Tibial artery (tissue), 4 donors: ENCODE data around the gene PLCG2.

ENCODE experiments used
- DNase-seq, 2 donors: peaks; one replicate each; pipeline ENCODE4 v3.0.0-alpha.2; 2019
- H3K27ac ChIP-seq, 2 donors: fragments of 200-600 bp; sonication (generic) in 1 of 2; 1 replicate in 1 of 2; 2 replicates in 1 of 2; pipeline ENCODE4 v1.5.1; 2018 to 2019; ENCODE audit warnings: mild to moderate bottlenecking in 1 of 2
- H3K27me3 ChIP-seq, 2 donors: fragments of 200-600 bp; sonication (generic) in 1 of 2; one replicate each; pipeline versions ENCODE4 v1.5.1 to v1.6.0; 2016 to 2019
- H3K36me3 ChIP-seq, 3 donors: fragments of 200-600 bp; sonication (generic) in 2 of 3; one replicate each; pipeline ENCODE4 v1.5.1; 2016 to 2019; ENCODE audit warnings: mild to moderate bottlenecking in 2 of 3
- H3K4me1 ChIP-seq, 4 donors: fragments of 200-600 bp; sonication (generic) in 2 of 4; 1 replicate in 3 of 4; 2 replicates in 1 of 4; pipeline ENCODE4 v1.5.1; 2016 to 2019
- H3K4me3 ChIP-seq, 2 donors: fragments of 200-600 bp; sonication (generic) in 1 of 2; 1 replicate in 1 of 2; 2 replicates in 1 of 2; pipeline ENCODE4 v1.5.1; 2018 to 2019; ENCODE audit warnings: mild to moderate bottlenecking in 2 of 2
- H3K9me3 ChIP-seq, 3 donors: fragments of 200-600 bp; sonication (generic) in 1 of 3; one replicate each; pipeline ENCODE4 v1.5.1; 2016 to 2019
- intact Hi-C: fragments of 100-400 bp; cut with DNase I; formaldehyde crosslinking; loops from one replicate; pipeline ENCODE4 v1.15.0; 2023; ENCODE audit warnings: low total_unique reads
- TF ChIP-seq, protein P1 (sequence below), 2 experiments: fragments of 200-600 bp in 1 of 2; fragments of 450-650 bp in 1 of 2; IDR thresholded peaks; one replicate each; pipeline ENCODE4 v1.5.1; 2017 to 2019; ENCODE audit warnings: antibody characterized with exemption in 2 of 2, mild to moderate bottlenecking in 1 of 2, moderate library complexity in 1 of 2

The PLCG2 gene

DNA sequence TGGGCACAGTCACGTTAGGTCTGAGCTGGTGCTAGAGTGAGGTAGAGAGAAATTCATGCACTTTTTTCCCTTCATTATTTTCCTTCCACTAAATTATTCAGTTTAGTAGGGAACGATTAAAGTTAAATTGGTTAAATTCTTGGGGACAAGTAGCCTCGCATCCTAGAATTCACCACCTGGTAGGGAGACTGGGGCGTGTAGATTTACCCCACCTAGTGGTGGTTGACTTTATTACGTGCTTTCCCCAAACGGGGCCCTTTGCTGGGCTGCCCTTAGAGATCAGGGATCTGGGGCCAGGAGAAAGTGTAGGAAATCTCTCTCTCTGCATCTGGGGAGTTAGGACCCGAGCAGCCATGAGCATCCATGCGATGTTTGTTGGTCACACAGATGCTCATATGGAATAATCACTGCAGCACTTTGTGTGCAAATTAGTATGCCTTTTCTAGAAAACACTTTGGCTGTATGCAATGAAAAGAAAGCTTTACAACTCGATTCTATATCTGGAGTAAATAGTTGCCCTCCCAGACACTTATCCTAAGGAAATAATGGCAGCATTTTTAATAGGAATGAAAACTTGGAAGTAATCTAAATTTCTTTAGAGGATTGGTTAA lies 107.0 kb downstream of the PLCG2 start:
- H3K4me3 ChIP-seq: no peak overlapping the region
- no peak overlapping the region for H3K27ac ChIP-seq
- no peaks in the 10 kb centered on the region for H3K9me3 ChIP-seq
- no peaks in the 10 kb centered on the region for H3K36me3 ChIP-seq
- intact Hi-C loops: no loop called here
- TF ChIP-seq, protein P1, sequence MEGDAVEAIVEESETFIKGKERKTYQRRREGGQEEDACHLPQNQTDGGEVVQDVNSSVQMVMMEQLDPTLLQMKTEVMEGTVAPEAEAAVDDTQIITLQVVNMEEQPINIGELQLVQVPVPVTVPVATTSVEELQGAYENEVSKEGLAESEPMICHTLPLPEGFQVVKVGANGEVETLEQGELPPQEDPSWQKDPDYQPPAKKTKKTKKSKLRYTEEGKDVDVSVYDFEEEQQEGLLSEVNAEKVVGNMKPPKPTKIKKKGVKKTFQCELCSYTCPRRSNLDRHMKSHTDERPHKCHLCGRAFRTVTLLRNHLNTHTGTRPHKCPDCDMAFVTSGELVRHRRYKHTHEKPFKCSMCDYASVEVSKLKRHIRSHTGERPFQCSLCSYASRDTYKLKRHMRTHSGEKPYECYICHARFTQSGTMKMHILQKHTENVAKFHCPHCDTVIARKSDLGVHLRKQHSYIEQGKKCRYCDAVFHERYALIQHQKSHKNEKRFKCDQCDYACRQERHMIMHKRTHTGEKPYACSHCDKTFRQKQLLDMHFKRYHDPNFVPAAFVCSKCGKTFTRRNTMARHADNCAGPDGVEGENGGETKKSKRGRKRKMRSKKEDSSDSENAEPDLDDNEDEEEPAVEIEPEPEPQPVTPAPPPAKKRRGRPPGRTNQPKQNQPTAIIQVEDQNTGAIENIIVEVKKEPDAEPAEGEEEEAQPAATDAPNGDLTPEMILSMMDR (IDR thresholded peaks at IDR 0.05): peak; percentile 22 to 26
- peaks cover 0 to 6% of the 10 kb centered on the region in 2 donors for H3K27me3 ChIP-seq
- DNase-seq: no peak
- no peaks in the 10 kb centered on the region for H3K4me1 ChIP-seq

DNA sequence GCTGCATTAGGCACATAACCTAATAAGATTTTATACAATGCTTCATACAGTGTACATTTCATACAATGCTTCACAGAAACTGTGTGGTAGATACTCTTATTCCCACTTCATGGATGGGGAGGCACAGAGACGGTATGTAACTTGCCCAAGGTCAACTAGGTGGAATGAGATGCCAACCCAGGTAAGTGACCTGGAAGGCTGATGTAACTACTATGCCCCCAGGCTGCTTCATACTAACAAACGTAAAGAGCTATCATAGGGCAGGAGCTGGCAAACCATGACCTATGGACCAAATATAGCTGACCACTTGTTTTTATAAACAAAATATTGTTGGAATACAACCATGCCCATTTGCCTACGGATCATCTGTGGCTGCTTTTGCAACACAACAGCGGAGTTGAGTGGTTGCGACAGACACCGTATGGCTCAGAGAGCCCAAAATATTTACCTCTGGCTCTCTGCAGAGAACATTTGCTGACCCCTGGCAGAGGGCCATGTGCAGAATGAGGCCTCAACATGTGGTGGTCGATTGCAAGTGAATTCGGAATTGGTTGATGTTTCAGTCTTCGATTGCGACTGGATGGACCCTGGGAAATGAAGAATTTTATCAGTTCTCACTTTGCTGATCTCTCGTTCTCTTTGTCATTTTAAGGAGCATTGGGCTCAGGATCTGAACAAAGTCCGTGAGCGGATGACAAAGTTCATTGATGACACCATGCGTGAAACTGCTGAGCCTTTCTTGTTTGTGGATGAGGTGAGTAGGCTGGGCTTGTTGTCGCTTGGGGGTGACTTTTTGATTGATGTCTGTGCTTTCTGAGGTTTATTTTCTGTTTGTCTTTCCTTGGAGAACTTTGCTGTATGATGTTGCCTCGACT lies 109.7 kb downstream of the PLCG2 start:
- intact Hi-C loops: no loop called here
- no peak overlapping the region for H3K27ac ChIP-seq
- TF ChIP-seq, protein P1 (IDR thresholded peaks at IDR 0.05): no peak
- no peak for DNase-seq
- peaks cover 0 to 12% of the 10 kb centered on the region in 2 donors for H3K27me3 ChIP-seq
- no peaks in the 10 kb centered on the region for H3K36me3 ChIP-seq
- no peak overlapping the region for H3K4me3 ChIP-seq
- H3K4me1 ChIP-seq: no peaks in the 10 kb centered on the region
- no peaks in the 10 kb centered on the region for H3K9me3 ChIP-seq

DNA sequence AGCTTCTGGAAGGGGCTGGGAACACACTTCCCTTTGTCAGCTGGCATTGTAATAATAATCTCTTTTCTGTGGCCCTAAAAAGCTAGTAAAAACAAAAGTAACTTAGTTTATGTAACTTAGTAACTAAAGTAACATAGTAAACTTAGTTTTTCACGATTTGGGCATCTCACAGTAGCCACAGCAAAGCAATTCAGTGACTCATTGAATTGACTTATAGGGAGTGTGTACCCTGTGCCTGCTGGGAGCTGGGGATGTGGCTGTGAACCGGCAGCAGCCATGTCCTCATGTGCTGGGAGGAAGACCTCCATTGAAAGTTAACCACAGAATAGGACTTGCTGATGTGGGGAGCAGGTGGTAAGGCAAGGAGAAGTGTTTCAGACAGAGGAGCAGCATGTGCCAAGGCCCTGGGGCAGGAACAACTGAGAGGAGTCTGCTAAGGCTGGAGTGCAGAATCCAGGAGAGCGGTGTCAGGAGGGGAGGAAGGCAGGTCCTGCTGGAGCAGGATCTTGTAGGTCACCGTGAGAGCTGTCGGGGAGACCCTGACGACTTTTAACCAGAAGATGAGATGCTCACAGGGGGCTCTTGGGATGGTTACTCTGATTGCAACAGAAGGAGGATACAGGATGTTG lies 112.8 kb downstream of the PLCG2 start:
- intact Hi-C loops: loop anchor here (10.0 kb wide), 1 partner anchor 333 kb away; no protein-coding TSS in a partner anchor
- no peaks in the 10 kb centered on the region for H3K9me3 ChIP-seq
- H3K4me1 ChIP-seq: peaks cover 0 to 2% (median 0%) of the 10 kb centered on the region in 4 donors
- peak in 1 of 2 donors; percentile 40 for DNase-seq
- H3K36me3 ChIP-seq: no peaks in the 10 kb centered on the region
- no peak overlapping the region for H3K27ac ChIP-seq
- no peak overlapping the region for H3K4me3 ChIP-seq
- H3K27me3 ChIP-seq: peaks cover 0 to 12% of the 10 kb centered on the region in 2 donors
- TF ChIP-seq, protein P1 (IDR thresholded peaks at IDR 0.05): no peak

DNA sequence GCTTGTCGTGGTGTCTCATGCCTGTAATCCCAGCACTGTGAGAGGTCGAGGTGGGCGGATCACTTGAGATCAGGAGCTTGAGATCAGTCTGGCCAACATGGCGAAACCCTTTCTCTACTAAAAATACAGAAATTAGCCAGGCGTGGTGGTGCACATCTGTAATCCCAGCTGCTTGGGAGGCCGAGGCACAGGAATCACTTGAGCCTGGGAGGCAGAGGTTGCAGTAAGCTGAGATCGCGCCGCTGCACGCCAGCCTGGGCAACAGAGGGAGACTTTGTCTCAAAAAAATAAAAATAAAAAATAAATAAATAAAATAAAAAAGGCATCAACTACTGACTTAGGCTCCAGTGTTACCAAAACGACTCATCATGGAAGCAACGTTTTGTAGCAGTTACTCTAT lies 115.5 kb downstream of the PLCG2 start:
- H3K27ac ChIP-seq: no peak overlapping the region
- no peaks in the 10 kb centered on the region for H3K36me3 ChIP-seq
- TF ChIP-seq, protein P1 (IDR thresholded peaks at IDR 0.05): no peak
- no peak for DNase-seq
- peaks cover 0 to 4% (median 0%) of the 10 kb centered on the region in 4 donors for H3K4me1 ChIP-seq
- H3K9me3 ChIP-seq: no peaks in the 10 kb centered on the region
- intact Hi-C loops: loop anchor here (10.0 kb wide), 1 partner anchor 330 kb away; no protein-coding TSS in a partner anchor
- peaks cover 0 to 8% of the 10 kb centered on the region in 2 donors for H3K27me3 ChIP-seq
- no peak overlapping the region for H3K4me3 ChIP-seq

DNA sequence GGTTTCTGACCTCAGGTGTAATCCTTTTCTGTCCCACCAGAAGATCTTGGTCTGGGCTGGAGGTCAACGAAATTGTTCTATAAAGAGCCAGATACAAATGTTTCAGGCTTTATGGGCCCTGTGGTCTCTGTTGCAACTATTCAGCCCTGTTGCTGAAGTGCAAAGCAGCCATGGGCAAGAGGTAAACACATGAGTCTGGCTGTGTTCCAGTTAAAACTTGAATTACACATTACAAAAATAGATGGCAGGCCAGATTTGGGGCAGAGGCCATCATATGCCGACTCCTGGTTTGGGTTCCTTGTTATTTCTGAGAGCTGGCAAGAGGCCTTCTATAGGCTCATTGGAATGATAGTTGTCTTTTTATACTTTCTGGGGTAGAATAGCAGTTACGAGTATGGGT lies 117.8 kb downstream of the PLCG2 start:
- TF ChIP-seq, protein P1 (IDR thresholded peaks at IDR 0.05): no peak
- H3K27me3 ChIP-seq: peaks cover 0 to 9% of the 10 kb centered on the region in 2 donors
- no peaks in the 10 kb centered on the region for H3K36me3 ChIP-seq
- intact Hi-C loops: loop anchor here (10.0 kb wide), 1 partner anchor 328 kb away; no protein-coding TSS in a partner anchor
- DNase-seq: peak in 1 of 2 donors; percentile 6
- H3K4me3 ChIP-seq: no peak overlapping the region
- no peak overlapping the region for H3K27ac ChIP-seq
- no peaks in the 10 kb centered on the region for H3K9me3 ChIP-seq
- H3K4me1 ChIP-seq: peaks cover 0 to 4% (median 0%) of the 10 kb centered on the region in 4 donors
